ENCODE data around the gene TEX44.
"Not testable (repeated sequence)": the region's sequence is repeated elsewhere in the genome, so short reads cannot be mapped to it uniquely, and the experiment has no call there.

TEX44 gene

DNA sequence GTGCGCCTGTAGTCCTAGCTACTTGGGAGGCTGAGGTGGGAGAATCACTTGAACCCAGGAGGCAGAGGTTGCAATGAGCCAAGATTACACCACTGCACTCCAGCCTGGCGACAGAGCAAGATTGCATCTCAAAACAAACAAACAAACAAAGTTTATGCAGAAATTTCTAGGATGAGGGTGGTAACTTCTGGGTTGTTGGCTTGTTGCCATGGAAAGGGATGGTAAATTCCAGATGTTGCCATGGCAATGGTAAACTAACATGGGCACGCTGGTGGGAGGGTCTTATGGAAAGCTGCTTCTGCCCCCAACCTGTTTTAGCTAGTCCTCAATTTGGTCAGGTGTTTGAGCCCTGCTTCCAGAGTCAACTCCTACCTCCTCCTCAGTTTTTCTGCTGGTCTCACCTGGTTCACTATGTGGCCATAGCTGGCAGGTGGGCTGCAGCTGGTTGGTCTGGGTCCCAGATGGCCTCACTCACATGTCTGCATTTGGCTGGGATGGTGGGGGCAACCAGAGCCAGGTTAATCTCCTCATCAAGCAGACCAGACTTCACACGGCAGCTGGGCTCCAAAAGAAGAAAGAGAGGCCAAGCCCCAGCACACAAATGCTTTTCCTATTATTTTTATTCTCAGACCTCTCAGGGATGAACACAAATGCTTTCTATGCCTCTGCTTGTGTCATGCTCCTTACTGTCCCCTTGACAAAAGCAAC is 26.6 kb upstream of the TEX44 start:
- no peak overlapping the region for H3K4me3 ChIP-seq (ENCODE audit: low read depth, low read length)
- no peak for DNase-seq (ENCODE audit: low read depth)
- TF ChIP-seq, protein P1, sequence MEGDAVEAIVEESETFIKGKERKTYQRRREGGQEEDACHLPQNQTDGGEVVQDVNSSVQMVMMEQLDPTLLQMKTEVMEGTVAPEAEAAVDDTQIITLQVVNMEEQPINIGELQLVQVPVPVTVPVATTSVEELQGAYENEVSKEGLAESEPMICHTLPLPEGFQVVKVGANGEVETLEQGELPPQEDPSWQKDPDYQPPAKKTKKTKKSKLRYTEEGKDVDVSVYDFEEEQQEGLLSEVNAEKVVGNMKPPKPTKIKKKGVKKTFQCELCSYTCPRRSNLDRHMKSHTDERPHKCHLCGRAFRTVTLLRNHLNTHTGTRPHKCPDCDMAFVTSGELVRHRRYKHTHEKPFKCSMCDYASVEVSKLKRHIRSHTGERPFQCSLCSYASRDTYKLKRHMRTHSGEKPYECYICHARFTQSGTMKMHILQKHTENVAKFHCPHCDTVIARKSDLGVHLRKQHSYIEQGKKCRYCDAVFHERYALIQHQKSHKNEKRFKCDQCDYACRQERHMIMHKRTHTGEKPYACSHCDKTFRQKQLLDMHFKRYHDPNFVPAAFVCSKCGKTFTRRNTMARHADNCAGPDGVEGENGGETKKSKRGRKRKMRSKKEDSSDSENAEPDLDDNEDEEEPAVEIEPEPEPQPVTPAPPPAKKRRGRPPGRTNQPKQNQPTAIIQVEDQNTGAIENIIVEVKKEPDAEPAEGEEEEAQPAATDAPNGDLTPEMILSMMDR (IDR thresholded peaks at IDR 0.05; ENCODE audit: control insufficient read depth, extremely low read depth, insufficient read depth): no peak

DNA sequence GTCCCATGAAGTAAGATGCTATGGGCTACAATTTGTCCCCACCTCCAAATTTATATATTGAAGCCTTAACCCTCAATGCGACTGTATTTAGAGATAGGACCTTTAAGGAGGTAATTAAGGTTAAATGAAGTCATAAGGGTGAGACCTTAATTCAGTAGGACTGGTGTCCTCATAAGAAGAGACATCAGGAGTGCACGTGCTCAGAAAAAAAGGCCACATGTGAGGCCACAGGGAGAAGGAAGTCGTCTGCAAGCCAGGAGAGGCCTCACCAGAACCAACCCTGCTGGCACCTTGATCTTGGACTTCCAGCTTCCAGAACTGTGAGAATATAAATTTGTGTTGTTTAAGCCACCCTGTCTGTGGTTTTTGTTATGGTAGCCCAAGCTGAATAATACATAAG is 25.5 kb upstream of the TEX44 start:
- TF ChIP-seq, protein P1 (IDR thresholded peaks at IDR 0.05; ENCODE audit: control insufficient read depth, extremely low read depth, insufficient read depth): no peak
- no peak for DNase-seq (ENCODE audit: low read depth)
- H3K4me3 ChIP-seq (ENCODE audit: low read depth, low read length): no peak overlapping the region

DNA sequence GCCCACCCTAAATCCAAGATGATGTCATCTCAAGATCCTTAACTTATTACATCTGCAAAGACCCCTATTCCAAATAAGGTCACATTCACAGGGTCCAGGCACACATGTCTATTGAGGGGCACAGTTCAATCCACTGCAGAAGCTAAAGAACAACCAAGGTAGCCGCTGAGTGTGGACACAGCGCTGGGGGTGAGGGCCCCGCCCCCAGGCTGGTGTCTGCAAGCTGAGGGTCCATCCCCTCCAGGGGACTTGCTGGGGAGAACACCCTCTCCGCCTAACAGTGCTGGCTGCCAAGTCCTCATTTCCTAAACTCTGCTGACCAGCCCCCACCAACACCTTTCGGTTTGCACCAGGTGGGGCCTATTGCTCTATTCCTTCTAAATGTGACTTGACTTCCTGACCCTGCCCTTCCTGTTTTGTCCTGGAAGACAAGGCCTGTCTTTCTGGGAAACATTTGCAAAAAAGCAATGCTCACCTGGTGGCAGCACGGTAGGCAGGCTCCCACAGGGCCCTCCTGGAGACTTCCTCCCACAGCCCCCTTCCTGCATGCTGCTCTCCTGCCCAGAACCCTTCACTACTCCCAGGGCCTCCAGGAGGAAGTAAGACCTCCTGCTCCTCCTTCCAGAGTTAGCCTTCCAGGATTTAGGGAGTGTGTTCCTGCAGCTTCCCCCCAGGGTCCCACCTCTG is 24.4 kb upstream of the TEX44 start:
- DNase-seq (ENCODE audit: low read depth): no peak

DNA sequence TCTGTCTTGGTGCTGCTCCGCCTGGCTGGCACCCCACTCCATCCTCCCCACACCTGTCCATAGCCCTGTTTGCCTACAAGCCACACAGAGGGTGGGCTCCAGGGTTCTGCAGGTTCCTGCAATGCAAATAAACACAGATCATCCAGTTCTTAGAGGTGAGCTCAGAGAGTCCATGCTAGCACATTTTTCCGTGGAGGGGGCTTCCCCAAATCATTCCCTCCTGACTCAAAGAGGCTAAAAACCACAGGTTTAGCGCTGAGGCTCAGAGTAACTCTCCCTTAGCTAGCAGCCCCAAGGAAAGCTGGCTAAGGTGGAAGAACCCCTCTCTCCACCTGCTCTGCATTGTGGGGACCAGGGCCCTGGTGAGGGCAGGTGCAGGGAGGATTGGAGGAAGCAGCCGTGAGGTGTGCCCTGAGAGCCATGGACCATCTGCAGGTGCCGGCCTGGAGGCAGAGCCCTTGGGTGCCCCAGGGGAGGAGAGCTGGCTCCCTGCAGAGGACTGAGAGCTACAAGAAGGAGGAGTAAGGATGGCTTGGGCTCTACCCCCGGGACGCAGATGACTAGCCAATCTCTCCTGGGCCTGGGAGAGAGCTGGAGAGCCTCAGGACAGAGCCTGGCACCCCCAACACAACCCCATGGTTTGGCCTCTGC is 23.8 kb upstream of the TEX44 start:
- TF ChIP-seq, protein P1 (IDR thresholded peaks at IDR 0.05; ENCODE audit: control insufficient read depth, extremely low read depth, insufficient read depth): no peak
- no peak overlapping the region for H3K4me3 ChIP-seq (ENCODE audit: low read depth, low read length)
- no peak for DNase-seq (ENCODE audit: low read depth)

More for the DNA sequence above, 24.4 kb upstream of the TEX44 start:
- TF ChIP-seq, protein P1 (IDR thresholded peaks at IDR 0.05; ENCODE audit: control insufficient read depth, extremely low read depth, insufficient read depth): no peak
- no peak overlapping the region for H3K4me3 ChIP-seq (ENCODE audit: low read depth, low read length)

DNA sequence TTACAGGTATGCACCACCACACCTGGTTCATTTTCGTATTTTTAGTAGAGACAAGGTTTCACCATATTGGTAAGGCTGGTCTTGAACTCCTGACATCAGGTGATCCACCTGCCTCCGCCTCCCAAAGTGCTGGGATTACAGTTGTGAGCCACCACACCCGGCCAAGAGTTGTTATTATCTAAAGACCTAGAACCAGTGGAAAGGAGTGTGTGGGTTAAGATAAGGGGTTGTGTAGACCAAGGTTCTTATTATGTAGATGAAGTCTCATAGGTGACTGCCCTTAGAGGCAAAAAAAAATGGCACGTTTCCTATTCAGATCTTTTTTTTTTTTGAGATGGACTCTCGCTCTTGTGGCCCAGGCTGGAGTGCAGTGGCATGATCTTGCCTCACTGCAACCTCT is 21.7 kb upstream of the TEX44 start:
- H3K4me3 ChIP-seq (ENCODE audit: low read depth, low read length); DNase-seq (ENCODE audit: low read depth): not testable (repeated sequence)

DNA sequence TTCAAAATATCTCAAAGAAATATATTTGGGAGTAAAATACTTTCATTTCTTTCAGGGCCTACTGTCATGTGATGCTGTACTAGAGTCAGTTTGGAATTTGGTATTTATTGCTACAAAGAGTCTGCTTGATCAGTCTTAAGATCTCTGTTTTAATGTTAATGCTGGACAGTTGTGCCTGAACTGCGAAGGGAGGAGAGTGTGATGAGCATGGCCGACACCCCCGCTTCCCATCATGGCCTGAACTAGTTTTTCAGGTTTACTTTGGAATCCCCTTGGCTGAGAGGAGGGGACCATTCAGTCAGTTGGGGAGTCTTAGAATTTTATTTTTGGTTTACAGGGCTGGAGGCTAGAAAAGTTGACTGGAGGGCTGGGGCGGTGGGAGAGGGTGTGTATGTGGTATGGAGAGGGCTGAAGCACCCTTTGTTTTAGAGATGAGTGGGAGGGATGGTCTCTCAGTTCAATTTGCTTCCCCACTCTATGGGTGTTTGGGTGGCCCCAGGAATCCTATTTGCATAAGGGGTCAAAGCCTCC is 20.9 kb upstream of the TEX44 start:
- TF ChIP-seq, protein P1 (IDR thresholded peaks at IDR 0.05; ENCODE audit: control insufficient read depth, extremely low read depth, insufficient read depth): no peak
- no peak for DNase-seq (ENCODE audit: low read depth)

DNA sequence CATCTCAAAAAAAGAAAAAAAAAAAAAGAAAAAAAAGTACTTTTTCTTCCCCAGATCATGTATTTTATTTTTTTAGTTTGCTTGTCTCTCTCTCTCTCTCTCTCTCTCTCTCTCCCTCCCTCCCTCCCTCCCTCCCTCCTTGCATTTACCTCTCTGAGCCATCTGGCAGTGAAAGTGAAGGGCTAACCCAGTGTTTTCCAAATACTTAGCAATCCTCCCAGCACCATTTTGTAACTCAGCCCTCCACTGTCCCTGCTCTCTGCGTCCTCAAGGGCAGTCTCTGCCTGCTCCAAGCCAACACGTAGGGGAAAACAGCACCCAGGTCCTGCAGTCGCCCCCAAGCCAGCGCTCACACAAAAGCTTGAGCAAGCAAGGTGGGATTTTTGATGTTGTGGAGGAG is 19.6 kb upstream of the TEX44 start:
- H3K4me3 ChIP-seq (ENCODE audit: low read depth, low read length): no peak overlapping the region
- DNase-seq (ENCODE audit: low read depth): no peak
- TF ChIP-seq, protein P1 (IDR thresholded peaks at IDR 0.05; ENCODE audit: control insufficient read depth, extremely low read depth, insufficient read depth): no peak

More for the DNA sequence above, 20.9 kb upstream of the TEX44 start:
- no peak overlapping the region for H3K4me3 ChIP-seq (ENCODE audit: low read depth, low read length)

Data from LNCaP clone FGC (cell line).